Measurements from ENCODE around the gene BMPR1B.

DNA sequence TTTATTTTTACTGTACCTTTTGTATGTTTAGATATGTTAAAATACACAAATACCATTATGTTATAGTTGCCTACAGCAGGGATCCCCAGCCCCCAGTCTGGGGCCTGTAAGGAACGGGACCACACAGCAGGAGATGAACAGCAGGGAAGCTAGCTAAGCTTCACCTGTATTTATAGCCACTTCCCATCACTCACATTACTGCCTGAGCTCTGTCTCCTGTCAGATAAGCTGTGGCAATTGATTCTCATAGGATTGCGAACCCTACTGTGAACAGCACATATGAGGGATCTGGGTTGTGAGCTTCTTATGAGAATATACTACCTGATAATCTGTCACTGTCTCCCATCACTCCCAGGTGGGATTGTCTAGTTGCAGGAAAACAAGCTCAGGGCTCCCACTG lies 73.9 kb downstream of the BMPR1B start:
- TF ChIP-seq, protein P1, sequence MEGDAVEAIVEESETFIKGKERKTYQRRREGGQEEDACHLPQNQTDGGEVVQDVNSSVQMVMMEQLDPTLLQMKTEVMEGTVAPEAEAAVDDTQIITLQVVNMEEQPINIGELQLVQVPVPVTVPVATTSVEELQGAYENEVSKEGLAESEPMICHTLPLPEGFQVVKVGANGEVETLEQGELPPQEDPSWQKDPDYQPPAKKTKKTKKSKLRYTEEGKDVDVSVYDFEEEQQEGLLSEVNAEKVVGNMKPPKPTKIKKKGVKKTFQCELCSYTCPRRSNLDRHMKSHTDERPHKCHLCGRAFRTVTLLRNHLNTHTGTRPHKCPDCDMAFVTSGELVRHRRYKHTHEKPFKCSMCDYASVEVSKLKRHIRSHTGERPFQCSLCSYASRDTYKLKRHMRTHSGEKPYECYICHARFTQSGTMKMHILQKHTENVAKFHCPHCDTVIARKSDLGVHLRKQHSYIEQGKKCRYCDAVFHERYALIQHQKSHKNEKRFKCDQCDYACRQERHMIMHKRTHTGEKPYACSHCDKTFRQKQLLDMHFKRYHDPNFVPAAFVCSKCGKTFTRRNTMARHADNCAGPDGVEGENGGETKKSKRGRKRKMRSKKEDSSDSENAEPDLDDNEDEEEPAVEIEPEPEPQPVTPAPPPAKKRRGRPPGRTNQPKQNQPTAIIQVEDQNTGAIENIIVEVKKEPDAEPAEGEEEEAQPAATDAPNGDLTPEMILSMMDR (IDR thresholded peaks at IDR 0.05), result no peak
- no peak for TF ChIP-seq POLR2AphosphoS5 (IDR thresholded peaks at IDR 0.05)

Measured in gastroesophageal sphincter (tissue), 3 donors.